Dermis microvascular lymphatic vessel endothelial cell (primary cell): ENCODE results near the gene TSFM. TPM values are rescaled to one million over a fixed set of nuclear protein-coding genes. Genes with fewer than 3 reads are reported as not detected.

Experiments
- total RNA-seq: library from RNA; depleted of rRNA; stranded (reverse); fragments of >200 nt; gene quantifications from 2 replicates; pipeline ENCODE4 v1.2.1, GENCODE V29; 2014

TSFM gene
- total RNA-seq, 1 donor from 2014 or later: 18.5 TPM

Other genes starting within 250 kb of the TSFM start
- 75.1 and 102 TPM in 2 replicates for gene DCTN2, start 235.6 kb upstream of the TSFM start, total RNA-seq
- under 0.01 TPM in 2 replicates for gene KIF5A, start 232.7 kb upstream of the TSFM start, total RNA-seq
- 10.9 and 15.2 TPM in 2 replicates for gene PIP4K2C, start 191.6 kb upstream of the TSFM start, total RNA-seq
- 1.0 and 4.4 TPM in 2 replicates for gene DTX3, start 178.0 kb upstream of the TSFM start, total RNA-seq
- gene ARHGEF25, start 171.4 kb upstream of the TSFM start, total RNA-seq: 0.77 and 1.6 TPM in 2 replicates
- gene B4GALNT1, start 149.6 kb upstream of the TSFM start, total RNA-seq: 0.13 TPM in 2 replicates
- gene OS9, start 88.7 kb upstream of the TSFM start, total RNA-seq: 141 and 188 TPM in 2 replicates
- 0.26 and 0.51 TPM in 2 replicates for gene AGAP2, start 44.0 kb upstream of the TSFM start, total RNA-seq
- 41.6 and 53.9 TPM in 2 replicates for gene TSPAN31, start 37.7 kb upstream of the TSFM start, total RNA-seq
- 146 and 180 TPM in 2 replicates for gene CDK4, start 30.5 kb upstream of the TSFM start, total RNA-seq
- gene MARCHF9, start 27.7 kb upstream of the TSFM start, total RNA-seq: 3.0 and 5.8 TPM in 2 replicates
- gene CYP27B1, start 15.7 kb upstream of the TSFM start, total RNA-seq: 0.13 and 0.39 TPM in 2 replicates
- gene METTL1, start 10.7 kb upstream of the TSFM start, total RNA-seq: 2.4 and 4.0 TPM in 2 replicates
- 4.5 and 7.6 TPM in 2 replicates for gene EEF1AKMT3, start 10.2 kb upstream of the TSFM start, total RNA-seq
- gene AVIL, start 35.9 kb downstream of the TSFM start, total RNA-seq: 0.90 and 1.3 TPM in 2 replicates
- gene CTDSP2, start 63.9 kb downstream of the TSFM start, total RNA-seq: 46.9 and 84.1 TPM in 2 replicates
- 6.3 and 10.1 TPM in 2 replicates for gene ATP23, start 158.8 kb downstream of the TSFM start, total RNA-seq